ENCODE results near the gene ZNHIT3.
"Not testable (repeated sequence)": the region's sequence is repeated elsewhere in the genome, so short reads cannot be mapped to it uniquely, and the experiment has no call there.

ZNHIT3 gene

GRCh38 chr17:36485027-36485426 is 1.5 kb upstream of the ZNHIT3 start:
- DNase-seq, result no peak

DNA sequence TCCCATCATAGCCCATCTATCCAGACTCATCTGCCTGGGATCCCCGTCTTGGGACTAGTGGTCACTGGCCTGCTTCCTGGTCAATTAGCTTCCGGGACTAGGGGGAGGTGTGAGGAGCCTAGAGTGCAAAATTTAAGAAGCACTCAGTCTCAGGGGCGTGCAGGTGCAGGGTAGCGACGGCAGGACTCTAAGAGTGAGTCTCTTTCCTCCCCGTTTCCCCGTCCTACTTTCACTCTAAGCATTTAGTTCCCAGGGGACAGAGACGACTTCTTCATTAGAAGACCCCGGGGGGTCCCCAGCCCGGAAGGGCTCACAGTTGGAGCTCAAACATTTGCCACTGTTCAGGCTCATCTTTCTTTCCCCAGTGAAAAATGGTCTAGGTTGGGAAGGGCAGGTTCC is 677 bp upstream of the ZNHIT3 start:
- no peak for DNase-seq

- DNase-seq, result no peak
Measured at GRCh38 chr17:36493956-36494355, 7.5 kb downstream of the ZNHIT3 start.

DNA sequence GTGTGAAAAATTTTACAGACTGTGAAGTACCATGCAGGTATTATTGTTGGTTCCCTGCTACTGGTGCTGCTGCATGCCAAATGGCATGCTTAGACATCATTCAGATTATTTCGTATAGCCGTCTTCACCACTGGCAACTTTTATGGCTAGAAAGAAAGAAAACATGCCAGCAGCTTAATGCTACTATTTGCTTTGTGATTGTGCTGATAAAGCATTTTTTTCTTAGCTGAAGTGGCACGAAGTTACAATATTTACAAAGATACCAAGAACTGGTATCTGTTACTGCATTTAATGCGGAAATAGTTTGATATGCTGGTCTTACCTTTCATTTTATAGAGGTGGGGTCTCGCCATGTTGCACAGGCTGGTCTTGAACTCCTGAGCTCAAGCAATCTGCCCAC is 8.2 kb downstream of the ZNHIT3 start:
- DNase-seq, result no peak

- no peak for DNase-seq
Measured at GRCh38 chr17:36495076-36495578, 8.6 kb downstream of the ZNHIT3 start.

DNA sequence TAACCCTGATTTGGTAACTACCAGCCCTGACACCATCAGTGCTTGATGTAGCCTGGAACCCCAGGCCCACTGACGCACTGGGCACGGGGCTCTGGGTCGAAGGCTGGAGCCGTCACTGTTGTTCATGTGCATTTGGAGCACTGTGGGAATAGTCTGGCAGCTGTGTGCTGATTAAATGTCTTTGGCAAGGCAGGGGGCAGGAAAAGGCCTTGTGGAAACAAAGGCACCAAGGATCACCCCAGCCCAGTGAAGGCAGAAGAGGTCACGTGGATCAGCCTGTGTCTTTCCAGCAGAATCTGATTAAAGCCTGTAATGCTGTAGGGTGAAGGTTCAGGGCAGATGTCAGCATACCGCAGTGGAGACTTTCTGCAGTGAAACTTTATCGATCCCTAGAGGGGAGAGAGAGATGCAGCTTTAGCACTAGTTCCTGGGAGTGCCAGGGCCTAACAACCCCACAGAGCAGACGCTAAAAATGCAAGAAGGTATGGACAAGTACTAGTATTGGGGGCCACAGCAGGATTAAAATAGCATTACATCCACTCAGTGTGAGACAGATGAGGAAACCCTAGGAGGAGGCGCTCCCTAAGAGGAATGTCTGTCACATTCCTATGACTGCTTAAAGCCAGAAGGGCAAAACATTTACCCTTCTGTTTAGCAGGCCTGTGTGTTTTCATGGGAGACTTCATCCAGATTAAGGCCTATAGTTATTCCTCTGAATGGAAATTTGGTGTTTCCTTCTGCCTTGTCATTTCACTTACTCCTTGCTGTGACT is 9.7 kb downstream of the ZNHIT3 start:
- DNase-seq, result no peak

- no peak for DNase-seq
Measured at GRCh38 chr17:36498155-36498554, 11.7 kb downstream of the ZNHIT3 start.

GRCh38 chr17:36498560-36499300 is 12.2 kb downstream of the ZNHIT3 start:
- no peak for DNase-seq

- DNase-seq, result no peak
Measured at GRCh38 chr17:36500745-36501225, 14.3 kb downstream of the ZNHIT3 start.

- no peak for DNase-seq
Measured at GRCh38 chr17:36501351-36501750, 14.9 kb downstream of the ZNHIT3 start.

GRCh38 chr17:36501963-36502362 is 15.5 kb downstream of the ZNHIT3 start:
- DNase-seq, result no peak

DNA sequence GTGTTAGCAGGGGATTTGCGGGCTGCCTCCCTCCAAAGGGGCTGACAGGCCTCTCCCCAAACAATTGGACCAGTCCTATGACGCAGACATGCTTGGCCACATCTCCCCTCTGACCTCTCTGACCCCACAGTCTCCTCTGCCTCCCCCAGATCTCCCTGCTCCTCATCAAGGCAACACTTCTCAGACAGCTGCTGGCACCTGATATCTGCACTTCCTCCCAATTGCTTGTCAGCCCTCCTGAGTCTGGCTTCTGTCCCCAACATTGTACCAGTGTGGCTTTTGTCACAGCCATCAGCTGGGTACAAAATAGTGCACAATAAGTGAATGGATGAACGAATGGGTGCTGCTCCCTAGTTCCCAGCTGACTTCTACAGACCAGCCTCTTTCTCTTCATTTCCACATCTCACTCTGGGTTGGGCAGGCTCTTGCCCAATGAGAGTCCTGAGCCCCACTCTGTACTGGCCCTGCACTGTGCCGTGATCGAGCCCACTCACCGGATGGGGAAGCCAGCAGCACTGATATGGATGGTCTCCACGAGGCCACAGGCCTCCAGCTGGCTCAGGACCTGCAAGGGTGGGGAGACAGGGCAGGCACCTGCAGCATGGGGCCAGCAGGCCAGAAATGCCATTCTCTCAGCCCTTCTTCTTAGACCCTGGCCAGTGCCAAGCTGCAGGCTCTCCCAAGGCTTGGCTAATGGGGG is 17.1 kb downstream of the ZNHIT3 start:
- no peak for DNase-seq

DNA sequence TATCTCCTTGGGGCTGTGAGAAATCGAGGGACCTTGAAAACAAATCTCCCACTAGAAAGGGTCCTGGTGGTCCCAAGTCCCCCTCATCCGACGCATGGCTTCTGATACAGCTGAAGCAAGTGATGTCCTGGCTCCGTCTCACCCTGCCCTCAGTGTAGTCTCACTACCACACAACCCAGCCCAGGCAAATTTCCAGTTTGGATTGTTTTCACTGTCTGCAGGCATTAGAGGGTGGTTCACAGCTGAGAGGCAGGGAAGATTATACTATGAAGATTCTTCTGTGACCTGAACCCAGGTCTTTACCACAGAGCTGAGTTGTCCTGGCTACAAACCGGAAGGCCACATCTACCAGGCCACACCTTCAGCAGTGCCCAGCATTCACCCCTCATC is 17.7 kb downstream of the ZNHIT3 start:
- no peak for DNase-seq

- DNase-seq, result no peak
Measured at GRCh38 chr17:36505171-36505570, 18.7 kb downstream of the ZNHIT3 start.

- no peak for DNase-seq
Measured at GRCh38 chr17:36506249-36506826, 19.9 kb downstream of the ZNHIT3 start.

- DNase-seq, result no peak
Measured at GRCh38 chr17:36506831-36507230, 20.4 kb downstream of the ZNHIT3 start.

DNA sequence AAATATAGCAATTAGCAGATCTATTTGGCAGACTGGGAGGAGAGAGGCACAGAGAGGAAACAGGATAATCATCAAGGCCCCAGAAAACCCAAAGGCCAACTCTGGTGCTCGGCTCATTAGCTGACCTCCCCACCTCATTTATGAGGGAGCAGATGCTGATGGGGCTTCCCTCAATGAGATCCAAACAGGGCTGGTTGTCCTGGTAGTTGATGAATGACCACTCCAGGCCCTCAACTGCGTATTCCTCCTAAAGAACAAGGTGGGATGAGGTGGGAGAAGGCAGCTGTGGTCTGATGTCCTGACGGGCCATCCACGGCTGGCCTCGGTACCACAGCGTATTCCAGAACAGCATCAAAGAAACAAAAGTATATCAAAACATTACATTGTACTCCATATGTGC is 20.8 kb downstream of the ZNHIT3 start:
- DNase-seq, result no peak

- DNase-seq, result not testable (repeated sequence)
Measured at GRCh38 chr17:36508439-36508838, 22.0 kb downstream of the ZNHIT3 start.

DNA sequence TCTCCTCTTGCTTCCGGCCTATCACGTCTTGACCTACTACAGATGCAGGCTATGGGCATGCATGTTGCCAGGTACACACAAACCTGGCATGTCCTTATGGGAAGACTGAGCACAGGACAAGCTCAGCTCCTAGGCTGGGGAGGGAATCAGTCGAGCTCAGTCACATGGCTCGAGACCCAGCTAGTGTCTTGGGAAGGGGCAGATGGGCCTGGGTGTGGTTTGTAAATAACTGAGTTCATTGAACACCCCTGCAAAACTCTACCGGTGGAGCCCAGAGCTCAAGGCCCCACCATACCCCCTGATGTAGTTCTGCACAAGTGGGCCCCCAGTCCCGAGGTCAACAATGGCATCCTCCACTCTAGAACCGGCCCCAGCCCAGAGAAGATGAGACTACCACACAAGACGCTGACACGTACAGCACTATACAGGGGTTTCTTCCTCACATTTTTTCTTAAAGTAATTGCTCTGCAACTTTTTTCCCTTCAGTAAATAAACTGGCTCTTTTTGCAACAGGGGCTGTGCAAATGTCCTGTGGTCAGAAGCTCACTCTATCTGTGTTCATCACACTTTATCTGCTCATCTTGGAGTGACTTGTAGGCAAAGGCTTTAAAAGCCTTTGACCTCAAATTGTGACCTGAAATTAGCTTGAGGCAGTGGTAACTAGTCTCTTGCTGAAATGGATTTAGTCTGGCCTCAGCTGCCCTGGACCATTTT is 22.9 kb downstream of the ZNHIT3 start:
- DNase-seq, result no peak

DNA sequence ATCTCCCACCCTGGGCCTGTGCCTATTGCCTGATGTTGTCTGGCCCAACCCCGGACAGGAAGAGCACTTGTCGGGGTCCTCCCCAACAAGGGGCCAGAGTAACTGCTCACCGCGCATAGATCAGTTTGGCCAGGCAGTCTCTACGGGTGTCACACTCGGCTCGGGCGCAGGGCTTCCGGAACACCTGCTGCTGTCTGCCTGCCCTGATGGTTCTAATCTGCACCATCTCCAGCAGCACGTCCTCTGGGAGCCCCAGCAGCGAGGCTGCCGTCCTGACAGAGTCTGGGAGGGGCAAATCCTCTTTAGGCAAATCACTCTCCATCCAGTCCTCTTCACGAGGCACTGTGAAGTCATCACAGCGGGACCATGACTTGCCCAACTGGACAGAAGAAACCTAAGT is 24.2 kb downstream of the ZNHIT3 start:
- DNase-seq, result no peak

- DNase-seq, result no peak
Measured at GRCh38 chr17:36511216-36511615, 24.7 kb downstream of the ZNHIT3 start.

DNA sequence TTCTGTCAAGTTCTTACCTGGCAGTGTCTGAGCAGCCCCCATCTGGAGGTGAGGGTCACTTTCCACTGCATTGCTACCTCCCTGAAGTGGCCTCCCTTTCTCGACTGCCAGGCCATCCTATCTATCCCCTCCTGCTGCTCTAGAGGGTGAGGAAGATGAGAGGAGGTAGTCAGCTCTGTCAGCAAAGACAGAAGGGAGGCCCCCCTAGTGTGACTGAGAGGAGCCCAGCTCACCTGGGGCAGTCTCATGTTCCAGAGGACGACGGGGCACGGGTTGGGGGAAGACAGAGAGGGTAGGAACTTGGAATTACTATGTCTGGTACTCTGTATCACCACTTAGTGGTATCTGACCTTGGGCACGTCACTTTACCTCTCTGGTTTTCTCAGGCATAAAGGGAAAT is 26.2 kb downstream of the ZNHIT3 start:
- DNase-seq, result no peak

DNA sequence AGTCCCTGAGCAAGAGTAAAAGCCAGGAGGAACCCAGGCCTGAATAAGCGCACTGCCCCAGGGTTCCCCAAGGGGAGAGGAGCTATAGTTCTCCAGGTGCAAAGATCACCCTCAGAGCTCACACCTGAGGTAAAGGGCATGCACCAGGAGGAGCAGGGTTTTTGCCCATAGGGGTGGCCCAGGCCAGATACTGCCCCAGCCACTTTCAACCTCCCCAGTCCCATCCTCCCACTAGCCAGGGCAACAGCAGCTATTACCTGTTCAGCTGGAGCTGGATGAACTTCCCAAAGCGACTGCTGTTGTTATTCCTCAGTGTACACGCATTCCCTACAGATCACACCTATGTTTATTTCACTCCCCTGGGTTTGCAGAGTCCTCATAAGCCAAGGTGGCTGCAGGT is 28.4 kb downstream of the ZNHIT3 start:
- no peak for DNase-seq

All from stimulated activated naive CD4-positive, alpha-beta T cell treated with Interleukin-2 at 50 U/mL for 16 hours (primary cell).